Measurements from ENCODE around the gene PRR18. TPM values are rescaled to one million over a fixed set of nuclear protein-coding genes. Genes with fewer than 3 reads are reported as not detected.

PRR18 gene
- total RNA-seq, 1 donor from 2014 or later: not detected

GRCh38 chr6:166285233-166285632 lies 23.0 kb downstream of the PRR18 start:
- no peak overlapping the region for H3K4me3 ChIP-seq
- H3K27ac ChIP-seq: no peak overlapping the region
- no peaks in the 10 kb centered on the region for H3K9me3 ChIP-seq
- H3K4me1 ChIP-seq: no peaks in the 10 kb centered on the region
- no peaks in the 10 kb centered on the region for H3K36me3 ChIP-seq
- intact Hi-C loops (cut with DNase I): no loop called here
- DNase-seq (ENCODE audit: low spot score in 2 of 2): no peak
- no peak for TF ChIP-seq CTCF (IDR thresholded peaks at IDR 0.05)
- no peaks in the 10 kb centered on the region for H3K27me3 ChIP-seq

GRCh38 chr6:166284640-166285039 lies 23.6 kb downstream of the PRR18 start:
- Histone ChIP-seq H3K27me3 (no peaks in the 10 kb centered on the region), H3K36me3 (no peaks in the 10 kb centered on the region), H3K4me1 (no peaks in the 10 kb centered on the region), H3K4me3 (no peak overlapping the region), H3K9me3 (no peaks in the 10 kb centered on the region), H3K27ac (no peak overlapping the region)
- DNase-seq (ENCODE audit: low spot score in 2 of 2): no peak
- TF ChIP-seq CTCF (IDR thresholded peaks at IDR 0.05): no peak
- intact Hi-C loops (cut with DNase I): no loop called here

- intact Hi-C loops (cut with DNase I): no loop called here
Observed at GRCh38 chr6:166282394-166283032, 25.7 kb downstream of the PRR18 start.

GRCh38 chr6:166281104-166281503 lies 27.1 kb downstream of the PRR18 start:
- no peak for TF ChIP-seq CTCF (IDR thresholded peaks at IDR 0.05)
- Histone ChIP-seq H3K36me3 (no peaks in the 10 kb centered on the region), H3K4me1 (peaks cover 0 to 7% of the 10 kb centered on the region in 2 donors), H3K9me3 (no peaks in the 10 kb centered on the region), H3K27ac (no peak overlapping the region), H3K27me3 (no peaks in the 10 kb centered on the region), H3K4me3 (no peak overlapping the region)
- intact Hi-C loops (cut with DNase I): no loop called here
- no peak for DNase-seq (ENCODE audit: low spot score in 2 of 2)

More at GRCh38 chr6:166282394-166283032, 25.7 kb downstream of the PRR18 start:
- no peak for DNase-seq (ENCODE audit: low spot score in 2 of 2)
- Histone ChIP-seq H3K27me3 (no peaks in the 10 kb centered on the region), H3K4me1 (no peaks in the 10 kb centered on the region), H3K9me3 (no peaks in the 10 kb centered on the region), H3K36me3 (no peaks in the 10 kb centered on the region), H3K4me3 (no peak overlapping the region), H3K27ac (no peak overlapping the region)
- TF ChIP-seq CTCF (IDR thresholded peaks at IDR 0.05): no peak

- TF ChIP-seq CTCF (IDR thresholded peaks at IDR 0.05): no peak
- Histone ChIP-seq H3K27ac (no peak overlapping the region), H3K4me1 (peaks cover 0 to 7% of the 10 kb centered on the region in 2 donors), H3K4me3 (no peak overlapping the region), H3K36me3 (no peaks in the 10 kb centered on the region), H3K27me3 (no peaks in the 10 kb centered on the region), H3K9me3 (no peaks in the 10 kb centered on the region)
- no peak for DNase-seq (ENCODE audit: low spot score in 2 of 2)
- intact Hi-C loops (cut with DNase I): no loop called here
Observed at GRCh38 chr6:166279393-166279679, 28.9 kb downstream of the PRR18 start.
